NOMO-1 treated with DMSO at 0.1 percent for 48 hours (cell line): ENCODE data around the gene LSS.
"Not testable (repeated sequence)": the region's sequence is repeated elsewhere in the genome, so short reads cannot be mapped to it uniquely, and the experiment has no call there.

Experiments
- DNase-seq: peaks from one replicate; lab custom pipeline; 2025; ENCODE audit not compliant: unreplicated experiment; lab: John Stamatoyannopoulos, UW

The LSS gene

DNA sequence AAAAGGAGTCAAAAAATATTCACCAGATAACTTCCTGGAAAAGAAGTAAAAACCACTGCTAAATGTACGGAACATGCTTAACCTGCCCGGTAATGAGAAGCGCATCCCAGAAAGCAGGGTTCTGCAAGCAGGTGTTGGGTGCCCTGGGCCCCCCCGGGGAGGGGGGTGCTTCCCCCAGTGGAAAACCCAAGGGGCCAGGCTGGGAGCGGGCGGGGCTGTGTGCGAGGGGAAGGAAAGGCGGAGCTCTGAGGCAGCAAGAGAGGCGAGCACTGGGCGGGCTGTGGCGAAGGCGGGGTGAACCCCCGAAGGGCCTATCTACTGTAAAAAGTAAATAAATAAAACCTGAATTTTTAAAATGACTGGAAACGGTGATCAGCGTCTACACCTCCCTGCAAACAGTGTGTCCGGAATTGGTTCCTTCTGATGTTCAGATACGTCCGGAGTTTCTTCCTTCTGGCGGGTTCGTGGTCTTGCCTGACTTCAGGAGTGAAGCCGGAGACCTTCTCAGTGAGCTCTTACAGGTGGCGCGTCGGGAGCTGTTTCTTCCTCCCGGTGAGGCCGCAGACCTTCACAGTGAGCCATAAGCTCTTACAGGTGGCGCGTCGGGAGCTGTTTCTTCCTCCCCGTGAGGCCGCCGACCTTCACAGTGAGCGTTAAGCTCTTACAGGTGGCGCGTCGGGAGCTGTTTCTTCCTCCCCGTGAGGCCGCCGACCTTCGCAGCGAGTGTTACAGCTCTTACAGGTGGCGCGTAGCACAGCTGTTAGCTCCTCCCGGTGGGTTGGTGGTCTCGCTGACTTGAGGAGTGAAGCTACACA lies 86.6 kb downstream of the LSS start:
- no peak for DNase-seq

DNA sequence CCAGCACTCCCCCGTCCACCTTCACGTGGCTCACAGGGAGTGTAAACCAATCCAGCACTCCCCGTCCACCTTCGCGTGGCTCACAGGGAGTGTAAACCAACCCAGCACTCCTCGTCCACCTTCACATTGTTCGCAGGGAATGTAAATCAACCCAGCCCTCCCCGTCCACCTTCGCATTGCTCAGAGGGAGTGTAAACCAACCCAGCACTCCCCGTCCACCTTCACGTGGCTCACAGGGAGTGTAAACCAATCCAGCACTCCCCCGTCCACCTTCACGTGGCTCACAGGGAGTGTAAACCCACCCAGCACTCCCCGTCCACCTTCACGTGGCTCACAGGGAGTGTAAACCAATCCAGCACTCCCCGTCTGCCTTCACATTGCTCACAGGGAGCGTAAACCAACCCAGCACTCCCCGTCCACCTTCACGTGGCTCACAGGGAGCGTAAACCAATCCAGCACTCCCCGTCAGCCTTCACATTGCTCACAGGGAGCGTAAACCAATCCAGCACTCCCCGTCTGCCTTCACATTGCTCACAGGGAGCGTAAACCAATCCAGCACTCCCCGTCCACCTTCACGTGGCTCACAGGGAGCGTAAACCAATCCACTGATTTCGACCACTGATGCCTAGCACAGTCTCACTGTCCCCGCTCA lies 88.1 kb downstream of the LSS start:
- not testable (repeated sequence) for DNase-seq

DNA sequence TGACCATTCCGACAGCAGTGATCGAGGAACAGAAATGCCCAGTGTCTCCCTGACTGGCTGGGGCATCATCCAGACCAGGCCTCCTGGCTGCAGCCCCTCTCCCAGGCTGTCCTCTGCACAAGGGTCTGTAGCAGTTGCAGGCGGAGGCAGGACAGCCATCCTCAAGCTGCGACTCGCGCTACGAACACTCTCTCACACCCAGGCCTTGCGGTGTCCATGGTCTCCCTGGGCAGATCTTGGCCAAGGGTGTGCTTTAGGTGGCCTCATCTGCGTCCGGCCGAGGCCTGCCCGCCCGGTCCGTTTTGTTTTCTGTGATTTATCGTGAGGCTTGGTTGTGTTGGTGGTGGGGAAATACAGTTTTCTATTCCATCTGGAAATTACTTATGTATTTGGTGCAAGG lies 88.9 kb downstream of the LSS start:
- no peak for DNase-seq

DNA sequence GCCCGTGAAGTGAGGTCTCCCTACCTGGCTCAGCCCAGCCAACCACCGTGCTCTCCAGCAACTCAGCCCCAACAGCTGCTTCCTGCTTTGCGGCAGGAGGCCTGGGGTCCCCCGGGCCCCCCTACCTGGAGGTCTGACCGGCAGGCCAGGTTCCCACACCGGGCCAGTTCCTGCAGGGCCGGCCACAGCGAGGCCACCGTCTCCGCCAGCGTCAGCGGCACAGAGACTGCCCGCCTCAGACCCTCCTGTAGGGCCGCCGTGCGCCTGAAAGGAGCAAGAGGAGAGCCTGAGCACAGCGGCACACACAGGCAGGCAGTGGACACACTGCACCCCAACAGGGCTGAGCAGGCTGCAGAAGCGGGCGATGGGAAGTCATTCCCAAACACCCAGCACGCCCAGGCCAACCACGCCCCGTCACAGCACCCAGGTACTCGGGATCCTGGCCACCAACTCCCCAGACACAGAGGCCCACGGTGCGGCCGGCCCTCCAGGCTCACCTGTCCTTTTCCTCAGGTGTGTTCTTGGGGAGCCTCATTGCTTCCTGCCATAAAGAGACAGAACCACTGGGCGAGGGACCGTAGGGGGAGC lies 90.1 kb downstream of the LSS start:
- DNase-seq = no peak
